ENCODE measurements around the gene ASXL2.
"Not testable (repeated sequence)": the region's sequence is repeated elsewhere in the genome, so short reads cannot be mapped to it uniquely, and the experiment has no call there.

The ASXL2 gene

DNA sequence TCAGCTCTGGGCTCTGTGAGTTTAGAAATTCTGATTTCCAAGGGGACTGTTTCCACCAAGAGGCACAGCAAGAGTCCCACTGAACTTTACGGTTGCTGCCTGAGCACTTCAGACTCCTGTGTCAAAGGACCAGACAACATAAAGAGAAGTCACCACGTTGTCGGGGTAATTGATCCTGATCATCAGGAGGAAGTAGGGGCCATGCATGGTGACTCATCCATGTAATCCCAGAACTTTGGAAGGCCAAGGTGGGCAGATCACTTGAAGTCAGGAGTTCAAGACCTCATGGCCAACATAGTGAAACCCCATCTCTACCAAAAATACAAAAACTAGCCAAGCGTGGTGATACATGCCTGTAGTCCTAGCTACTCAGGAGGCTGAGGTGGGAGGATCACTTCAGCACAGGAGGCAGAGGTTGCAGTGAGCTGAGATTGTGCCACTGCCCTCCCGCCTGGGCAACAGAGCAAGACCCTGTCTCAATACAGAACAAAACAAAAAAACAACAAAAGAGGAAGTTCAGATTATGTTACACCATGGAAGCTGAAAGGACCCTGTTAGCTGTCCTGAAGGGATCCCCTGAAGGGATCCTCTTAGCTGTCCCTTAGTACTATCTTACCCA is 9.4 kb upstream of the ASXL2 start:
- DNase-seq: no peak

DNA sequence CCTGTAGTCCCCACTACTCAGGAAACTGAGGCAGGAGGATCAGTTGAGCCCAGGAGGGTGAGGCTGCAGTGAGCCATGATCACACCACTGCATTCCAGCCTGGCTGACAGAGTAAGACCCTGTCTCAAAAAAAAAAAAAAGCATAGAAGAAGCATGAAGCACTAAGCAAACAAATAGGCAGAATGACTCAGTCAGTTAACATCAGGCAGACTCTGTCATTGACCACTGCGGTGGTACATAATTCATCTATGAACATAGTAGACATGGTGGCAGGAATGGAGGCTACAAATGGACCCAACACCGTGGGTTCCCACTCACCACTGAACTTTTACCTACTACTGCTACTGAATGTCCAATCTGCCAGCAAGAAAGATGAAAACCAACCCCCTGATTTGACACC is 7.6 kb upstream of the ASXL2 start:
- no peak for DNase-seq

DNA sequence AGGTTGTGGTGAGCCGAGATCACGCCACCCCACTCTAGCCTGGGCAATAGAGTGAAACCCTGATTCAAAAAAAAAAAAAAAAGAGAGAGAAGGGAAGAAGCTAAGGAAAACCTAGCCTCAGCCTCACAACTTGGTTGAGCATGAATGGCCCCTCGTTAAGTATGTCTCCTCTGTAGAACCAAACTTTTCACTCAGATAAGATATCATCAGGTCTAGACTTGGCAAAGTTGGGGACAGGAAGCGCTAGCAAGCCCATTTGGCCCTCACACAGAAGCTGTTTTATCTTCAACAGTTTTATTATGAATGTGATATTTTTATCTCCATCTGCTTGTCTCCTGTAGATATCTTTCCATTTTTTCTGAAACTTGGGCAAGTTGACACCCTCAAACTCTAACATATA is 3.5 kb upstream of the ASXL2 start:
- no peak for DNase-seq

DNA sequence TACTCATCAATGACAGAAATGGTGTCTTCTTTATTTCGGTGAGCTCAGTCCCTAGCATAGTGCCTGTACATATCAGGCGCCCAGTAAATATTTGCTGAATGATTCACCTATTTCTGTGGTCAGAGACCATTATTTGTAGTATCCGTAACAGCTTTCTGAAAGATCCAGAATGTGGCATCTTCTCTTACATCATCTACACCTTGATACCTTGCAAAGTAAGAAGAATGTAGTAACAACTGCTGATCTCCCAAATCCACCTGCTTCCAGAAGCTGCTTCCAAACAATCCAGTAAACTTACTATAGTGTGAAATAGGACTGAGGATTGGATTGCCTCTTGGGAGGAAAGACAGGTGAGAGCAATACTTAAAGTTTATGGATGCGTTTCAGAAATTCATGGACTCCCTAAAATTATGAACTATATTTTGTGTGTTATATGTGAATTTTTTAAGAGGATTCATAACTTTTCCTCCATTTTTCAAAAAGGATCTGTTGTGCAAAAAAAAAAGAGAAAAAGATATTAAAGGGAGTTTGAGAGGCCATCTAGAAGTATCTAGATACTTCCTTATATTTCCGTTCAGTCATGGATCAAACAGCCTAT is 945 bp upstream of the ASXL2 start:
- no peak for DNase-seq

DNA sequence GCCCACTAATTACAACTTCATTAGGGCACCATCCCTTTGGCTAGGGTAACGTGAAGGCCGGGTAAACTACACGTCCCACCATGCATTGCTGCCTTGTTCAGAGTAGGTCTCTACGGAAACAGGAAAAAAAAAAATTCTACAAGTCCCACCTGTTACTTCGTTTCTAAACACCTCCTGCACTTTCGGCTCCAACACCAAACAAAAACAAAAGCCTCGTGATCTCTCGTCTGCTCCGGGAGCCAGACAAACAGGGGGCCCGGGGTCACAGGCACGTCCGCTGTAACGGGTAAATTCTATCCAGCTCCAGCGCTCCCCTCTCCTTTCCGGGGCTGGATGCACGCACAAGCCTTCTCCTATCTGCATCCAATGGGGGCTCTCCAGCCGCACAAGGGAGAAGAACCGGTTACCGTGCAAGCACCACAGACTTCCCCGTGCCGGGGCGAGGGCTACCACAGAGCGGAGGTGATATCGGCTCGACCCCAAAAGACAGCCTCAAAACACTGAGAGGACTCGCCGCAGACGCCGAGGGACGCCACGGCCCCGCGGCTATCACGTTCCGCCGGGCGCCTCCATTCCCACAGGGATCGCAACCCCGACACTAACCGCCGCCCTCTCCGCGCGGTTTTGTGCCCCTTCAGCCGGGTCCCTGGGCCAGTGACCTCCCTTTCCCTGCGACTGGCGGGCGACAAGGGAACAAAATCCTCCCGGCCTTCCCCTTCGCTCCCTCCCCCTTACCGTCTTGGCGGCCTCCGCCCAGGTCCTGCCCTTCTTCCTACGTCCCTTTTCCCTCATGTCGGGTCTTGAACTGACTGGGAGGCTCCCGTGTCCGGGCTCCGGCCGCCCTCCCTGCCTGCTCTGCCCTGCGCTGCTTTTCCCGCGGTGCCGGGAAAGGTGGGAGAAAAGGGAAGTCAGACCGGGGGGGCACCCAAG is 591 bp downstream of the ASXL2 start:
- peak; percentile 67 for DNase-seq

DNA sequence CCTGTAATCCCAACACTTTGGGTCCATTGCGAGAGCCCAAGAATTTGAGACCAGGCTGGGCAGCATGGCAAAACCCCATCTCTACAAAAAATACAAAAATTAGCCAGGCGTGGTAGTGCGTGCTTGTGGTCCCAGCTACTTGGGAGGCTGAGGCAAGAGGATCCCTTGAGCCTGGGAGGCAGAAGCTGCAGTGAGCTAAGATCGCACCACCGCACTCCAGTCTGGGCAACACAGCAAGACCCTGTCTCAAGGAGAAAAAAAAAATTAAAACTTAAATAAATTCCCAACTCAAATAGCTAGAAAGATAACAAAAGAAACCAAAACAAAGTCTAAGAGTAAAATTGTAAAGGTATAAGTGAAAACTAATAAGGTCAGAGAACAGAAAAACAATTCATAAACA is 6.2 kb downstream of the ASXL2 start:
- no peak for DNase-seq

DNA sequence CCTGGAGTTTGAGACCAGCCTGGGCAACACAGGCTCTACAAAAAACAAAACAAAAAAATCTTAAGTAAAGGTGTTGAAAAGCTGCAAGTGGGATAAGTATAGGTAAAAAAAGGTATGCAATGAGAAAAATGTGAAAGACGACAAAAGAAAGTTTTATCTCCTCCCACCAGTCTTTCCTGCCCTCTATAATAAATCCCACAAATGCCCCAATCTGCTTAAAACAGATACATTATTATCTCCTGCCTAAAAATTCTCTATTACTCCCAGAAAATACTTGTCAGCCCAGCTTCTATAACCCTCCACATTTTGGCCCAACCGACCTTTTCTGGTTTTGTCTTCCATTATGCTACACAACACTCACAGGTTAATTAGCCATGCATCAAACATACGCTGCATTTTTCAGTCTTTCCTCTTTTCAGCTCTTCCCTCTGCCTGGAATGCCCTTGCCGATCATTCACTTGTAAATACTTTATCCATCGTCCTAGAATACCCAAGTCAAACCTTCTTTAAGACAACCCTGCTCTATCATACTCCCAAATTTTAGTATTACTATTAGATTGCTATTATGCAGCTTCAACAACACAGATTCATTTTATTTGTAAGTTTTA is 10.8 kb downstream of the ASXL2 start:
- no peak for DNase-seq

DNA sequence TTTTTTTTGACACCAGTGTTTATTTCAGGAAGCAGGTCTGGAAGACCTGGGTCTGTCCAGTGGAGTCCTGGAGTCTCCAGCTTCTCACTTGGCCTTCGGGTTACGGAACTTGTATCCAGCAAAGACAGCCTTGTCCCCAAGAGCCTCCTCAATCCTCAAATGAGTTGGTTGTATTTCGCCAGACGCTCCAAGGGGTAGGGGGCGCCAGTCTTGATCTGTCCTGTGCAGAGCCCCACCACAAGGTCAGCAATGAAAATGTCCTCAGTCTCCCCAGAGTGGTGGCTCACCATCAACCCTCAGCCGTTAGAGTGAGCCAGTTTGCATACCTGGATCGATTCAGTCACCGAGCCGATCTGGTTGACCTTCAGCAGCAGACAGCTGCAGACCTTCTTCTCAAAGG is 21.9 kb downstream of the ASXL2 start:
- no peak for DNase-seq

DNA sequence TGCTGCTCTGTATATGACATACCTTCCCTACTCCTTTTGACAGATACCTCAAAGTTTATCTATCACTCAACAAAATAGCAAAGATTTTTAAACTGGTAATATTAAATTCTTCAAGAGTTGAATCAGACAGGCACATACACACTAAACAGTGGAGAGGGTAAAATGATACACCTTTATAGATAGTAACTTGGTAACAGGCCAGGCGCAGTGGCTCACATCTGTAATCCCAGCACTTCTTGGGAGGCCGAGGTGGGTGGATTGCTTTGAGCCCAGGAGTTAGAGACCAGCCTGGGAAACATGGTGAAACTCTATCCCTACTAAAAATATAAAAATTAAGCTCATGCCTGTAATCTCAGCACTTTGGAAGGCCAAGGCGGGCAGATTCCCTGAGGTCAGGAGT is 23.2 kb downstream of the ASXL2 start:
- no peak for DNase-seq

DNA sequence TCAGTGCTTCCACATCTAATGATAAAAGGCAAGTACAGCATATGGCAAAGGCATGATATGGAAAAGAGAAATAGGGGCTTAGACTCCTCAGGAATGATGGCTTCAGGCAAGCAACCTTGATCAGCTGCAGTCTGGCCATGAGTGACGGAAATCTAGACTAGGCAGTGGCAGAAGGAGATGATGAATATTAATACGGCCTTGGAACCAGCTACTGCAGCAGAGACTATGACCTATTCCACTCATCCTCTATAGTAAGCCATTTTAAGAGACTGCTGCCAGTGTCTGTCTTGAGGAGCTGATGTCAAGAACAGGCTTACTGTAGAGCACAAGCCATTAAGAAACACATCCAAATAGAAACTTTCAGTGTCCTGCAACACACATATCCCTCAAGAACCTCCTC is 23.7 kb downstream of the ASXL2 start:
- no peak for DNase-seq

DNA sequence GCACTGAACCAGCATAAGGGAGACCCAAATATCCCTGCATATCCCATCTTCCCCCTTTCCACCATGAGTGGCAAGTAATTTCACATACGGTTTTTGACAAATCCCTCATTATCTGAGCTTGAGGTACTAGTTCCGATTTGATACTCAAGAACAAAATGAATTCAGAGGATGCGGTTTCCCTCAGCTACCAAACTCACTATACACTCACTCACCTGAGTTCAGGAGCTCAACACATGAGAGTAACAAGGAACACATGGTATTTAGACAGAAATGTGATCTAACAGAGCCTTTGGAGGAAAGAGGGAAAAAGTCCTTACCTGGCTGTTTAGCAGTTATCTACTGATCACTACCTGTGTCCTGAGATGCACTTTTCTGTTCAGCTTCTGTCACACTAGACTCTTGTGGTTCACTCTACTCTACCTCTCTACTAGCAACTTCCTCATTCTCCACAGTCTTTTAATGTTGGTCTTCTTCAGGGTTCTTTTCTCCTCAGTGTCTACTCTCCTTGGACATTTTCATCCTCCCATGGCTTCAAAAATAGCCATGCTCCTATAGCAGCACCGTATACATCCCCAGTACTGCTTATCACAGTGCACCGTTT is 25.1 kb downstream of the ASXL2 start:
- DNase-seq: no peak

DNA sequence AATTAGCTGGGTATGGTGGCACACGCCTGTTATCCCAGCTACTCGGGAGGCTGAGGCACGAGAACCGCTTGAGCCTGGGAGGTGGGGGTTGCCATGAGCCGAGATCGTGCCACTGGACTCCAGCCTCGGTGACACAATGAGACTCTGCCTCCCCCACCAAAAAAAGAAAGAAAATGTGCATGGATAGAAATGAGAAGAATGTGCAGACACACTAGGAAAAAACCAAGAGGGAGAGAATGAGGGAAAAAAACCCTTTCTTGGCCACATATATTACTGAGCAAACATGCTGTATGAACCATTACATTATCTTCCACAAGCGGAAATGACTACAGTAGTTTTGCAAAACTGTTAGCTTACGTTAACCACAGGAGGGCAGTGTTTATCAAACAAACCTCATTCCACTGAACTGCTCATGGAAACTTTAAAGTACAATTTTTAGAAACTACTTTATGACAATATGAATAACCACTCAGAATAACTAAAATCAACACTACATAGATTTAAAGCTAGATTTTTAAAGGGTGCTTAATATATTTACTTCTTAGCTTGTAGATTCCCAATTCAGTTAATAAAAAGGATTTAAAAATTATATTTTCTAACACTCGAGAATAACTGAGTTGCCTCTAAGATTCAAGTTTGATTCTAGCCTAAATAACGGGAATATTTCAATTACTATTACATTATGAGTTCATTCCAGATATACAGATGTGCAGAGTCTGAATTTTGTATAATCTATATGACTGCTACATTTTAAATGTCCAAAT is 26.4 kb downstream of the ASXL2 start:
- DNase-seq: peak; percentile 44

DNA sequence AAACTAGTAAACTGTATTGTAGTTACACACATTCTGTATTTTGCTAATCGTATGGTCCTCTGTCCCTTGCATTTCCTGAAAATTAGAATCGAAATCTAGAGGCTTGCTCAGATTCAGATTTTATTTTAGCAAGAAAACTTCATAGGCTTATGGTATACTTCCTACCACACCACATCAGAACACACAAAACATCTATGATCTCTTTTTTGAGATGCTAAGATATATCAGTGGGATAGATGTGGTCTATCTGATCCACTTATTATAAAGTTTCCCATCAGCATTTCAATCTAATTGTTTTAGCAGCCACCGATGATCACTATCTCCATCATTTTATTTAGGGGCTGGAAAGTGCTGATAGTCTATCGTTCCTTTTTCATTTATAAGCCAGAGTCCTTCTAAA is 27.9 kb downstream of the ASXL2 start:
- not testable (repeated sequence) for DNase-seq

DNA sequence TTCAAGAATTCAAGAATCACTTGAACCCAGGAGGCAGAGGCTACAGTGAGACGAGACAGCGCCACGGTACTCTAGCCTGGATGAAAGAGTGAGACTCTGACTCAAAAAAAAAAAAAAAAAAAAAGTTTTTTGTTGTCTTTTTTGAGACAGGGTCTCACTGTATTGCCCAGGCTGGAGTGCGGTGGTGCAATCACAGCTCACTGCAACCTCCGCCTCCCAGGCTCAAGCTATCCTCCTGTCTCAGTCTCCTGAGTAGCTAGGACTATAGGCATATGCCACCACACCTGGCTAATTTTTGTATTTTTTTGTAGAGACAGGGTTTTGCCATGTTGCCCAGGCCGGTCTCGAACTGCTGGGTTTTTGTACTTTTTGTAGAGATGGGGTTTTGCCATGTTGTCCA is 28.9 kb downstream of the ASXL2 start:
- DNase-seq: not testable (repeated sequence)

DNA sequence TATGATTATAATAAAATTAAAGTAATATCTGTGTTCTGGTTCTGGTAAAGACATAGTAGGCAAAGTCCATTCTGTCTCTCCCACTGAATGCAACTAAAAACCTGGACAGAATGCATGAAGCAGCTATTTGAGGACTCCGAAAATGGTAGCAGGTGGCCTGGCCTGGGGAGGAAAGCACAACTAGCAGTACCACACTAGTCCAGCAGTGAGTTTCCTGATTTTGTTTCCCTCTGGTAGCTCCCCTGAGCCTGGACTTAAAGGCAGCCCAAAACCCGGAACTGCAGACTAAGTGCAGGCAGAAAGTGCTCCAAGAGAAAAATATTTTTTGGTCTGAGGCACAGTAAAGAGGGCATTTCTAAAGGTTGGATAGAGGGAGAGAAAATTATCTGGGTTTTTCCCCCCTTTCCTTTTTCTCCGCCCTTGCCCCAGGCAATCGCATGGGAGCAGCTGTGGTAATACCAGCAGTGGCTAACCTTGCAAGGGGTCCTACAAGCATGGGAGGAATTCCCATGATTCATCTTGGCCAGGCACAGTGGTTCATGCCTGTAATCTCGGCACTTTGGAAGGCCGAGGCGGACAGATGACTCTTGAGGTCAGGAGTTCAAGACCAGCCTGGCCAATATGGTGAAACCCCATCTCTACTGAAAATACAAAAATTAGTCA is 32.3 kb downstream of the ASXL2 start:
- DNase-seq: no peak

DNA sequence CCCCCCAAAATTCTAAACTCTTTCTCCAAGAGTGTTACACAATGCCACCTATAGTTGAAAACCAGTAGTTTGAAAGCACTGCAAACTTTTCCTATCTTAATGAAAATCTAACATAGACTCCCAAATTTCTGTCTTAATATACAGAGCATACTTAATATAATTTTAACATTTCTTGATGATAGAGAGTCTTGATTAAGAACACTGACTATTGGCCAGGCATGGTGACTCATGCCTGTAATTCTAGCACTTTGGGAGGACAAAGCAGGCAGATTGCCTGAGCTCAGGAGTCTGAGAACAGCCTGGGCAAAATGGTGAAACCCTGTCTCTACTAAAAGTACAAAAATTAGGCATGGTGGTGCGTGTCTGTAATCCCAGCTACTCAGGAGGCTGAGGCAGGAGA is 34.2 kb downstream of the ASXL2 start:
- no peak for DNase-seq

DNA sequence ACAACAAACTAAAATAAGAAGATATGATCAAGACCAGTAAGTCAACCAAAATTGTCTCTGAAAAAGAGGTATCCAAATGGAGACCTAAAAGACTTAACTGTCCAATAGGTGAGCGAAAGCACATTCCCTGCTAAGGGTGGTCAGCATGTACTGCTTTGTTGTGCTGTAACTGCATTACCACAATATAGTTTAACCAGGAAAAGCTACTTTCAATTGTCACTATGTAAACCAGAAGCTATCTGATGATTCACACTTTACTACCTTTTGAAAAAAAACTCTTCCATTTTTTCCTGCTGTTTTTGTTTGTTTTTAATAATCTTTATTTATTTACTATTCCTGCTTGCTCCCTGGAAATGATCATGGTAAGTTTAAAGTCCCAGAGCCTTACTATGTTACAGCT is 36.1 kb downstream of the ASXL2 start:
- DNase-seq: no peak

DNA sequence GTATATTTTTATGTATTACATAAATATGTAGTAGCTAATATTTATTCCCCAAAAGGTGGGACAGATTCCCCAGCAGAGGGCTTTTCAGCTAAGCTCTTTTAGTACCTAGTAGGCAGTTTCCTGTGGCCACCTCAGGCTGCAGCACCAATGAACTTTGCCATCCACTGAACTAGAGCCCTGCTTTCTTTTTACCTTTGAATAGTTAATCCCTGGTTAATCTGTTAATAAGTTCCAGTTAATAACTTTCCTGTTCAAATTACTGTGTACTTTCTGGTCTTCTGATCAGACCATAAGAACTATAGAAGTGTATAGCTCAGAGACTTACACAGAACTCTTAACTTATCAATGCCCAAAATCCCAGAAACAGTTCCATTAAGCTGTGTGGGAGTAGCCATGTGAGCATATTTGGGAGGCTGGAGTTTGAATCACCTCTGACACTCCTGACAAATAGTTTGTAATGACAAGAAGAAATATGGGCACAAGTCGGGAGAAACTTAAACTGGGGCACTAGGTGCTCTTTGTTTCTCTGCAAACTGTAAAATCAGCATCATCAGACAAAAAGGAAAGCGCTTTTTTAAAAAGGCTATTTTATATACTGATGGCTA is 40.0 kb downstream of the ASXL2 start:
- DNase-seq: no peak

DNA sequence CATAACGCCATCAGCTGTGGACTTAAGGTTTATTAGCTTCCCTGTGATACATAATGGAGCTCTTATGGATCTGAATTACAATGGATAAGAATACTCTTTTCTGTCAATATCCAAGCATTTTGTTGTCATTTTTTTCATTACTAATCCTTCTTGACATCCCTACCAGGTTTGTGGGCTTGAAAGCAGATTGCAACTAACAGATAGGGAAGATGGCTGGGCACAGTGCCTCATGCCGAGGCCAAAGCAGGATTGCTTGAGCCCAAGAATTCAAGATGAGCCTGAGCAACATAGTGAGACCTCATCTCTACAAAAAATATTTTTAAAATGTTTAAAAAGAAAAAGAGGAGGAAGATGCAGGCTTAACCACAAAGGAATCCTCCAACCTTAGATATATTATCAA is 42.4 kb downstream of the ASXL2 start:
- DNase-seq: no peak

DNA sequence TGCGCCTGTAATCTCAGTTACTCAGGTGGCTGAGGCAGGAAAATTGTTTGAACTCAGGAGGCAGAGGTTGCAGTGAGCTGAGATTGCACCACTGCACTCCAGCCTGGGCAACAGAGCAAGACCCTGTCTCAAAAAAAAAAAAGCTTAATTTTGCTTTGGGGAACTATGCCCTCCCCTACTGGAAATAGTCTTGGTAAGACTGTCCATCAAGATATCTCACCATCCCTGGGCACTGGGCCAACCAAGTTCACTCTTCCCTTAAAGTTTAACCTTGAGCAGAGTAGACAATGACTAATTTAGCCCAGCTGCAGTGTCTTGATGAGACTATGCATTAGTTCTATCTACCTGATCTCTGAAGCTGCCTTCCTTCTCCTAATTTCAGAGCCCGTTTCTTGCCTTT is 44.7 kb downstream of the ASXL2 start:
- DNase-seq: peak; percentile 39

DNA sequence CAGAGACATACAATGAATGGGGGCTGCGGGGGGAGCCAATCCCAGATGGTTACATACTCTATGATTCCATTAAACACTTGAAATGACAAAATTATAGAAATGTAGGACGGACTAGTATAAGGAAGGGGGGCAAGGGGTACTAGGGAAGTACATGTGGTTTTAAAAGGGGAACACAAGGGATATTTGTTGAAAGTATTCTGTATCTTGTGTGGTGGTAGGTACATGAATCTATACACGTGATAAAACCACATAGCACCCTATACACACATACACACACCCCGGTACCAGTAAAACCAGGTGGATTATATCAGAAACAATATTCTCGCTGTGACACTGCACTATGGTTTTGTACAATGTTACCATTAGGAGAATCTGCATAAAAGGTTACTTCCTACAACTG is 45.4 kb downstream of the ASXL2 start:
- no peak for DNase-seq

Data from stimulated activated CD4-positive, alpha-beta T cell treated with anti-CD3 and anti-CD28 coated beads, Interleukin-15, amount 100 ng/mL, for 24 hours (primary cell).